ENCODE results near the gene CLDN4. TPM values are rescaled to one million over a fixed set of nuclear protein-coding genes. Genes with fewer than 3 reads are reported as not detected.

CLDN4 gene
- total RNA-seq, 1 experiment from 2014 or later, result 249 TPM

GRCh38 chr7:73841689-73842066, 10.9 kb downstream of the CLDN4 start:
- DNase-seq, result no peak
- H3K27me3 Mint-ChIP-seq (ENCODE audit: insufficient read depth, unreplicated experiment), result no peaks in the 10 kb centered on the region
- H3K36me3 Mint-ChIP-seq (ENCODE audit: insufficient read depth, unreplicated experiment), result peaks cover 6% of the 10 kb centered on the region
- H3K4me3 Mint-ChIP-seq (ENCODE audit: unreplicated experiment), result peak overlapping the region; percentile 84
- Histone ChIP-seq H3K36me3 (ENCODE audit: control insufficient read depth, insufficient read depth, low read length) (no peaks in the 10 kb centered on the region), H3K27me3 (replicated peaks; ENCODE audit: control insufficient read depth, insufficient read depth, low read length) (no peaks in the 10 kb centered on the region), H3K4me3 (ENCODE audit: low read depth, low read length) (peak overlapping the region; percentile 58), H3K4me1 (peaks cover 12% of the 10 kb centered on the region; the same call in 1 of the 2 replicates), H3K9me3 (no peaks in the 10 kb centered on the region)
- intact Hi-C loops (cut with micrococcal nuclease; ENCODE audit: unreplicated experiment), result no loop called here
- TF ChIP-seq, protein P1, sequence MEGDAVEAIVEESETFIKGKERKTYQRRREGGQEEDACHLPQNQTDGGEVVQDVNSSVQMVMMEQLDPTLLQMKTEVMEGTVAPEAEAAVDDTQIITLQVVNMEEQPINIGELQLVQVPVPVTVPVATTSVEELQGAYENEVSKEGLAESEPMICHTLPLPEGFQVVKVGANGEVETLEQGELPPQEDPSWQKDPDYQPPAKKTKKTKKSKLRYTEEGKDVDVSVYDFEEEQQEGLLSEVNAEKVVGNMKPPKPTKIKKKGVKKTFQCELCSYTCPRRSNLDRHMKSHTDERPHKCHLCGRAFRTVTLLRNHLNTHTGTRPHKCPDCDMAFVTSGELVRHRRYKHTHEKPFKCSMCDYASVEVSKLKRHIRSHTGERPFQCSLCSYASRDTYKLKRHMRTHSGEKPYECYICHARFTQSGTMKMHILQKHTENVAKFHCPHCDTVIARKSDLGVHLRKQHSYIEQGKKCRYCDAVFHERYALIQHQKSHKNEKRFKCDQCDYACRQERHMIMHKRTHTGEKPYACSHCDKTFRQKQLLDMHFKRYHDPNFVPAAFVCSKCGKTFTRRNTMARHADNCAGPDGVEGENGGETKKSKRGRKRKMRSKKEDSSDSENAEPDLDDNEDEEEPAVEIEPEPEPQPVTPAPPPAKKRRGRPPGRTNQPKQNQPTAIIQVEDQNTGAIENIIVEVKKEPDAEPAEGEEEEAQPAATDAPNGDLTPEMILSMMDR (IDR thresholded peaks at IDR 0.05; ENCODE audit: insufficient read depth in 1 of 2, low read depth in 1 of 2, low read length in 1 of 2, severe bottlenecking in 1 of 2, unreplicated experiment in 1 of 2), result no peak
- H3K27ac Mint-ChIP-seq (ENCODE audit: unreplicated experiment), result peak overlapping the region; percentile 73
- H3K9me3 Mint-ChIP-seq (ENCODE audit: unreplicated experiment), result no peaks in the 10 kb centered on the region
- H3K4me1 Mint-ChIP-seq (ENCODE audit: low read depth, unreplicated experiment), result peaks cover 18% of the 10 kb centered on the region
- no TSS peak for BruUV-seq (replicated peaks)
- ChIA-PET CTCF (interaction anchor here (1.3 kb wide), 1 partner anchor 213 kb away, joined by 3 read pairs; no protein-coding TSS in a partner anchor), POLR2A (interaction anchor here (0.9 to 1.1 kb wide), 3 partner anchors 10 to 103 kb away, joined by 3 to 52 read pairs (median 9); partner anchors contain the start of genes ABHD11 and CLDN4)

DNA sequence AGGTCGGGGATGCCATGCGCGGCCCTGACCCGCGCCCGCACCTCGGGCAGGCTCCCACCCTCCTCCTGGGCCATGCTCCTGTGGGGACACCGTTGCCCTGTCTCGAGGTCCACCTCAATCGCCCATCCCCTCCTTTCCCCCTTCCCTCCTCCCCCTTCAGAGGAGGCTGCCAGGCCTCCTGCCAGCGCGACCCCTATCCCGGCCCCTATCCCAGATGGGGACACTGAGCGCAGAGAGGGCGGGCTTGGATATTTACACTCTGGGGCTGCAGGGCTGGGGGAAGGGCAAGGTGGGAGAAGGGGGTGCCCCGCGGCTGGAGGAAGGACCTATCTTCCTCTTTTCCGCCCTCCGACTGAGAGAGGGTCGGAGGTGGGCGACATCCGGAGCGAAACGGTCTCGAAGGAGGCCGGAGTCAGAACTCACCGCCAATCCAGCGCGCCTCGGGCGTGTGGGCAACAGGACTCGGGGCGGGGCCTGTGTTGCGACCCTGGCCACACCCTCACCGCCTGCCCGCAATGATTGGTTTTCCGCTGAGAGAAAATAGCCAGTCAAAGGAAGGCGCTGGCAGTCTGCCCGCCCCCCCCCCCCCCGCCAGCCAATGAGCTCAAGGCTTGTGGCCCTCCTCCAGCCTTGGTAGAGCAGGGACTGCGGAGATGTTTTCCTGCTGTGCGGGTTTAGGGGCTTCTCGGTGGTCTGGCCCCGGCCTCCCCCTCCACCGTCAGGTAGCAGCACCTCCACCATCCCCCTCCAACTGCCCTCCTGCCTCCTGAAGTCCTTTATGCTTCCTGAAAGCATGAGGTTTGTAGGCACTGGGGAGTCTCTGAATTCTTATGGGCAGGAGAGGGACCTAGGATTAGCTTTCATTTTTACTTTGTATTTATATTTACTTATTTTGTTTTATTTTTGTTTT, 11.5 kb downstream of the CLDN4 start, which contains the start of gene METTL27:
TSS of gene METTL27 (minus strand) at position 450 of the 910 bp plus-strand sequence. CDS start at position 74, 376 bp downstream.
- Histone ChIP-seq H3K27me3 (replicated peaks; ENCODE audit: control insufficient read depth, insufficient read depth, low read length) (no peaks in the 10 kb centered on the region), H3K36me3 (ENCODE audit: control insufficient read depth, insufficient read depth, low read length) (no peaks in the 10 kb centered on the region), H3K4me1 (peaks cover 12% of the 10 kb centered on the region; the same call in 1 of the 2 replicates), H3K4me3 (ENCODE audit: low read depth, low read length) (peak within 1 kb of the TSS; percentile 58), H3K9me3 (no peaks in the 10 kb centered on the region)
- CTCF ChIA-PET, result interaction anchor here (0.6 to 1.3 kb wide), 4 partner anchors 13 to 235 kb away, joined by 3 to 8 read pairs (median 4); no protein-coding TSS in a partner anchor
- peak within 1 kb of the TSS; percentile 84 for H3K4me3 Mint-ChIP-seq (ENCODE audit: unreplicated experiment)
- H3K27ac Mint-ChIP-seq (ENCODE audit: unreplicated experiment), result peak within 1 kb of the TSS; percentile 73
- peaks cover 6% of the 10 kb centered on the region for H3K36me3 Mint-ChIP-seq (ENCODE audit: insufficient read depth, unreplicated experiment)
- intact Hi-C loops (cut with micrococcal nuclease; ENCODE audit: unreplicated experiment), result no loop called here
- BruUV-seq (replicated peaks), result TSS peak; percentile 79
- peak; percentile 95 for DNase-seq
- H3K27me3 Mint-ChIP-seq (ENCODE audit: insufficient read depth, unreplicated experiment), result no peaks in the 10 kb centered on the region
- peaks cover 18% of the 10 kb centered on the region for H3K4me1 Mint-ChIP-seq (ENCODE audit: low read depth, unreplicated experiment)
- H3K9me3 Mint-ChIP-seq (ENCODE audit: unreplicated experiment), result no peaks in the 10 kb centered on the region
- TF ChIP-seq, protein P1 (IDR thresholded peaks at IDR 0.05; ENCODE audit: insufficient read depth in 1 of 2, low read depth in 1 of 2, low read length in 1 of 2, severe bottlenecking in 1 of 2, unreplicated experiment in 1 of 2), result no peak
- POLR2A ChIA-PET, result interaction anchor here (0.5 to 1.3 kb wide), 11 partner anchors 9 to 320 kb away, joined by 3 to 52 read pairs (median 4); partner anchors contain the start of genes ABHD11, BAZ1B and CLDN4

DNA sequence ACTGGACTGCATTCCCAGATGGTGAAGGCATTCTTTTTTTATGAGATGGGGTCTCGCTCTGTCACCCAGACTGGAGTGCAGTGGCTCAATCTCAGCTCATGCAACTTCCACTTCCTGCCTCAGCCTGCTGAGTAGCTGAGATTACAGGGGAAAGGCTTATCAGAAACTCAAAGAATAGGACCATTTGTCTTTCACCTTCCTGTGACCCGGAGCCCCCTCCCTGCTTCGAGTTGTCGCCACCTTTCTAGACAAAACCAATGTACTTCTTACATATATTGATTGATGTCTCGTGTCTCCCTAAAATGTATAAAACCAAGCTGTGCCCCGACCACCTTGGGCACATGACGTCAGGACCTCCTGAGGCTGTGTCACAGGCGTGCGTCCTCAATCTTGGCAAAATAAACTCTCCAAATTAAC, 13.3 kb downstream of the CLDN4 start:
- CTCF ChIA-PET, result no interaction called here
- H3K36me3 ChIP-seq (ENCODE audit: control insufficient read depth, insufficient read depth, low read length), result no peaks in the 10 kb centered on the region

More for the DNA sequence above, 13.3 kb downstream of the CLDN4 start:
- intact Hi-C loops (cut with micrococcal nuclease; ENCODE audit: unreplicated experiment), result no loop called here
- no TSS peak for BruUV-seq (replicated peaks)
- Mint-ChIP-seq H3K9me3 (ENCODE audit: unreplicated experiment) (no peaks in the 10 kb centered on the region), H3K4me3 (ENCODE audit: unreplicated experiment) (no peak overlapping the region), H3K36me3 (ENCODE audit: insufficient read depth, unreplicated experiment) (peaks cover 6% of the 10 kb centered on the region), H3K4me1 (ENCODE audit: low read depth, unreplicated experiment) (peaks cover 28% of the 10 kb centered on the region), H3K27ac (ENCODE audit: unreplicated experiment) (no peak overlapping the region), H3K27me3 (ENCODE audit: insufficient read depth, unreplicated experiment) (no peaks in the 10 kb centered on the region)
- POLR2A ChIA-PET, result no interaction called here
- Histone ChIP-seq H3K9me3 (no peaks in the 10 kb centered on the region), H3K4me1 (peaks cover 13% of the 10 kb centered on the region; the same call in 1 of the 2 replicates), H3K27me3 (replicated peaks; ENCODE audit: control insufficient read depth, insufficient read depth, low read length) (no peaks in the 10 kb centered on the region), H3K4me3 (ENCODE audit: low read depth, low read length) (no peak overlapping the region)
- TF ChIP-seq, protein P1 (IDR thresholded peaks at IDR 0.05; ENCODE audit: insufficient read depth in 1 of 2, low read depth in 1 of 2, low read length in 1 of 2, severe bottlenecking in 1 of 2, unreplicated experiment in 1 of 2), result no peak
- no peak for DNase-seq
